IPS DF 6.9 (cell line): ENCODE data around the gene POLN.

Source experiments
- DNase-seq: peaks from one replicate; pipeline ENCODE4 v3.0.0-alpha.2; 2013; ENCODE audit warnings: low read depth, low spot score
- H3K27ac ChIP-seq: one replicate; pipeline ENCODE4 v1.5.1; 2013; ENCODE audit warnings: low read length, control low read depth
- H3K27me3 ChIP-seq: 2 replicates; pipeline ENCODE4 v1.6.1; 2013; ENCODE audit warnings: mild to moderate bottlenecking, low read length; ENCODE audit not compliant: control insufficient read depth, insufficient read depth
- H3K36me3 ChIP-seq: 2 replicates; pipeline ENCODE4 v1.6.1; 2013; ENCODE audit warnings: low read length; ENCODE audit not compliant: control insufficient read depth, insufficient read depth
- H3K4me1 ChIP-seq: 2 replicates; pipeline ENCODE4 v1.6.1; 2013; ENCODE audit warnings: low read length; ENCODE audit not compliant: control insufficient read depth, insufficient read depth
- H3K4me3 ChIP-seq: 2 replicates; pipeline ENCODE4 v1.5.1; 2013; ENCODE audit warnings: mild to moderate bottlenecking, low read length
- H3K9me3 ChIP-seq: 2 replicates; pipeline ENCODE4 v1.6.1; 2013; ENCODE audit warnings: low read length, inconsistent platforms; ENCODE audit not compliant: control insufficient read depth, insufficient read depth
- WGBS: extraction: QIAGEN DNeasy Blood & Tissue Kit; methylation state at CpG from one replicate; pipeline ENCODE4 v1.1.7; 2013; ENCODE audit warnings: mixed read lengths, missing lambda C conversion rate; ENCODE audit not compliant: insufficient read length, insufficient coverage; 5-methylcytosine and 5-hydroxymethylcytosine counted together

Gene POLN

GRCh38 chr4:2080429-2081300 is 161.3 kb downstream of the POLN start:
- H3K4me3 ChIP-seq, result no peak overlapping the region
- H3K4me1 ChIP-seq, result no peaks in the 10 kb centered on the region
- WGBS, result no CpG with 5 or more reads among the region's 19 CpGs
- H3K27ac ChIP-seq, result no peak overlapping the region
- DNase-seq, result no peak
- H3K27me3 ChIP-seq, result no peaks in the 10 kb centered on the region
- H3K9me3 ChIP-seq, result no peaks in the 10 kb centered on the region
- H3K36me3 ChIP-seq, result no peaks in the 10 kb centered on the region; the same call in 1 of the 2 replicates

GRCh38 chr4:2079926-2080325 is 162.0 kb downstream of the POLN start:
- Histone ChIP-seq H3K9me3 (no peaks in the 10 kb centered on the region), H3K4me3 (no peak overlapping the region), H3K4me1 (no peaks in the 10 kb centered on the region), H3K27ac (no peak overlapping the region), H3K27me3 (no peaks in the 10 kb centered on the region), H3K36me3 (no peaks in the 10 kb centered on the region; the same call in 1 of the 2 replicates)
- no CpG with 5 or more reads among the region's 9 CpGs for WGBS
- no peak for DNase-seq

- H3K9me3 ChIP-seq, result no peaks in the 10 kb centered on the region
- DNase-seq, result no peak
- H3K27me3 ChIP-seq, result no peaks in the 10 kb centered on the region
- H3K27ac ChIP-seq, result no peak overlapping the region
- H3K4me1 ChIP-seq, result no peaks in the 10 kb centered on the region
- no CpG with 5 or more reads among the region's 5 CpGs for WGBS
- H3K4me3 ChIP-seq, result no peak overlapping the region
- H3K36me3 ChIP-seq, result no peaks in the 10 kb centered on the region; the same call in 1 of the 2 replicates
Measured at GRCh38 chr4:2079006-2079405, 162.9 kb downstream of the POLN start.

DNA sequence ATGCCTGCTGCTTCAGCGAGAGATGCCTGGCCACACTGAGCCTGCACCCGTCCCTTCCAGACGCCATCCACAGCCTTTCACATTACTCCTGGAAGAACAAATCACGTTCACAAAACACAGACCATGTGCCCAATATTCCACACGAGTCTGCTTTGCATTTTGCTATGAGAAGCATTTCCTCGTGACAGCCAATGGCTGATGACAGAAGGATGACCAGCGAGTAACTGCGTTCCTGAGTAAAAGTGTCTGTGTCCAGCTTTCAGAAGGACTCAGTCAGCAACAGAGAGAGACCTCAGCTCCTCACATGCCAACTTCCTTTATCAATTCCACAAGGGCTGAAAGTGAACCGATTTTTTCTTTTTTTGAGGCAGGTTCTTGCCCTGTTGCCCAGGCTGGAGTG is 163.3 kb downstream of the POLN start:
- no peaks in the 10 kb centered on the region for H3K9me3 ChIP-seq
- DNase-seq, result no peak
- no peaks in the 10 kb centered on the region; the same call in 1 of the 2 replicates for H3K36me3 ChIP-seq
- no peaks in the 10 kb centered on the region for H3K27me3 ChIP-seq
- no peaks in the 10 kb centered on the region for H3K4me1 ChIP-seq
- no peak overlapping the region for H3K27ac ChIP-seq
- H3K4me3 ChIP-seq, result no peak overlapping the region
- WGBS, result no CpG with 5 or more reads among the region's 9 CpGs

DNA sequence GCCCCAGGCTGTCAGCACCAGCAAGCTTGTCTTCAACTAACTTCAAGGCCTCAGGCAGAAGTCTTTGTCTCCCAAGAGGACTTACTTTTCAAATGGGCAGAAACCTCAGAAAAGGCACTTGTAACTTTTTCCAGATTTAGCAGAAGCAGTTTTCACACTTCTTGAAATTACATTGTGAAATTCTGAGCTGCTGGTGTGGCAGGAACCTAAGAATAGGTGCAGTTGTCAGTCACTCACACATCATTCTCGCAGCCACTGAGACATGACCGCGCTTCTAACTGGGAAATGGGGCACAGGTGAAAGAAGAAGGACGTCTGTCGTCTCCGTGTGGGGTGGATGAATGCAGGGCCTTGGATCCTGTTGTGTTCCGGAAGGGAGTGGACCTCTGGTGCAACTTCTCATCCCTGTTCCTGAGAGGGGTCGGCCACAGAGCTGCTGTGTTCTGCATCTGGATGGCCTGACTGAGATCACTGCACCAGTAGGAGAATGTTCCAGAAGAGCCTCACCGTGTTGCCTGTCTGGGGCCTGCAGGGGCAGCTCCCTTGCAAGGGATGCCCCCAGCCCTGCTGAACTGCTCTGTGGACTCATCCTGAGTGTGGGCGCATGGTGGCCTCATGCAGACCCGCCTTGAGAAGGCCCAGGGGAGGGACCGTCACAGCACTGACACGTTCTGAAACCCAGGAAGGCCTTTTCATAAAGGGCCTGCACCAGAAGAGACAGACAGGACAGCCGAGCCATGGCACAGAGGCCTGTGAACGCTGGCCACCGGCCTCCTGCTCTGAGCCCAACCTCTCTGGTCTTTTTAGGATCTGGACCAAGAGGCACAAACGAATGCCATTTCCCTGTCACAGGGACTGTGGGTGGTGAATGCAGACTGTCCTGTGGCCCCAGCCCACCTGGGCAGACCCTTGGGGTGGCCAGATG is 164.1 kb downstream of the POLN start:
- Histone ChIP-seq H3K27me3 (no peaks in the 10 kb centered on the region), H3K27ac (no peak overlapping the region), H3K36me3 (no peaks in the 10 kb centered on the region; the same call in 1 of the 2 replicates), H3K9me3 (no peaks in the 10 kb centered on the region), H3K4me3 (no peak overlapping the region), H3K4me1 (no peaks in the 10 kb centered on the region)
- no CpG with 5 or more reads among the region's 17 CpGs for WGBS
- DNase-seq, result no peak

DNA sequence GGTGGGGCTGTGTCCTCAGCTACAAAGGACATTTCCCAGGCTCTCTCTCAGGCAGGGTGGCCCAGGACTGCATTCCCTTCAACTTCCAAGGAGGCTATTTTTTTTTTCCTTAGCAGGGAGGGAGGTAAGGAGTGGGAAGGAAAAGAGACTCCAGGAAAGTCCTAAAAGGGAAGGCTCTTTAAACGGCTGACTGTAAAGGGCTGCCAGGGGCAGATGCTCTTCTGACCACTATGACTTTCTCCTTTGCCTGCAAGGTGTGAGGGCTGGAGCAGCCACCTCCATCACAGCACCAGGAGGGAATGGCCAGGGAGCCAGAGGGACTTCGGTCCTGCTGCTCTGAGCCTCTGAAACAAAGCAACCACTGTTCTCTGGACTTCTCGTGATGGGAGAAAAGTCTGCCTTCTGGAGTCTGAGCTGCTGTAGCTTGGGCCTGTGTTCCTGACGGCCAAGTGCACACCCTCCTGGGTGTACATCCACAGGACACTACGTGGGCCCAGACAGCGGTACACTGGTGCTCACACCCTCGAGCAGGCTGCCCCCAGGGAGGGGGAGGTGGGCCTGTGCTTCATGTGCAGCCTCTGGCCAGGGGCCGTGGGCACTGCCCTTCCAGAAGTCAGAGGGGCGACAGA is 164.9 kb downstream of the POLN start:
- no peak overlapping the region for H3K27ac ChIP-seq
- no peaks in the 10 kb centered on the region; the same call in 1 of the 2 replicates for H3K36me3 ChIP-seq

GRCh38 chr4:2075987-2076907 is 165.7 kb downstream of the POLN start:
- Histone ChIP-seq H3K9me3 (no peaks in the 10 kb centered on the region), H3K4me3 (no peak overlapping the region), H3K4me1 (peaks cover 7% of the 10 kb centered on the region), H3K27me3 (no peaks in the 10 kb centered on the region), H3K27ac (no peak overlapping the region), H3K36me3 (no peaks in the 10 kb centered on the region; the same call in 1 of the 2 replicates)
- no peak for DNase-seq
- WGBS, result no CpG with 5 or more reads among the region's 31 CpGs

More for the DNA sequence above, 164.9 kb downstream of the POLN start:
- H3K27me3 ChIP-seq, result no peaks in the 10 kb centered on the region
- no peak for DNase-seq
- H3K4me3 ChIP-seq, result no peak overlapping the region
- H3K9me3 ChIP-seq, result no peaks in the 10 kb centered on the region
- WGBS, result no CpG with 5 or more reads among the region's 9 CpGs
- H3K4me1 ChIP-seq, result peaks cover 2% of the 10 kb centered on the region; the same call in 1 of the 2 replicates

GRCh38 chr4:2075171-2075986 is 166.5 kb downstream of the POLN start:
- Histone ChIP-seq H3K4me3 (no peak overlapping the region), H3K36me3 (no peaks in the 10 kb centered on the region; the same call in 1 of the 2 replicates), H3K27me3 (no peaks in the 10 kb centered on the region), H3K4me1 (peaks cover 9% of the 10 kb centered on the region), H3K9me3 (no peaks in the 10 kb centered on the region), H3K27ac (no peak overlapping the region)
- no CpG with 5 or more reads among the region's 12 CpGs for WGBS
- no peak for DNase-seq

- Histone ChIP-seq H3K27me3 (no peaks in the 10 kb centered on the region), H3K36me3 (no peaks in the 10 kb centered on the region; the same call in 1 of the 2 replicates), H3K4me3 (no peak overlapping the region), H3K4me1 (peaks cover 9% of the 10 kb centered on the region), H3K9me3 (no peaks in the 10 kb centered on the region), H3K27ac (no peak overlapping the region)
- no CpG with 5 or more reads among the region's 11 CpGs for WGBS
- no peak for DNase-seq
Measured at GRCh38 chr4:2074588-2074987, 167.3 kb downstream of the POLN start.
